ENCODE measurements around the gene NOM1.

The NOM1 gene

DNA sequence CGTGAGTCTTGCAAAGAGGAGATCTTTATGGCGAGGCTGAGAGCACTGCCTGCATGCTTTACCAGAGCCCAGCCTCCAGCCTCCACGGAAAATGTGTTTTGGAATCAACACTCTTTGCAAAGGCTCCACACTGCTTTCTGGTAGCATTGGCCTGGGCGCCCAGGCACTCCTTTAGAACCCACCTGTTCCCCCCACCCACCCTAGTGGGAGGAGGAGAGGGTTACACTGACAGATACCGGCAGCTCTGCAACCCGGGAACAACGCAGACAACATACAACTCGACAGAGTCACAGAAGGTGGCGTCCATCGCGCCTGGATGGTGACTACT, 66.5 kb downstream of the NOM1 start:
- TF ChIP-seq, protein P1, sequence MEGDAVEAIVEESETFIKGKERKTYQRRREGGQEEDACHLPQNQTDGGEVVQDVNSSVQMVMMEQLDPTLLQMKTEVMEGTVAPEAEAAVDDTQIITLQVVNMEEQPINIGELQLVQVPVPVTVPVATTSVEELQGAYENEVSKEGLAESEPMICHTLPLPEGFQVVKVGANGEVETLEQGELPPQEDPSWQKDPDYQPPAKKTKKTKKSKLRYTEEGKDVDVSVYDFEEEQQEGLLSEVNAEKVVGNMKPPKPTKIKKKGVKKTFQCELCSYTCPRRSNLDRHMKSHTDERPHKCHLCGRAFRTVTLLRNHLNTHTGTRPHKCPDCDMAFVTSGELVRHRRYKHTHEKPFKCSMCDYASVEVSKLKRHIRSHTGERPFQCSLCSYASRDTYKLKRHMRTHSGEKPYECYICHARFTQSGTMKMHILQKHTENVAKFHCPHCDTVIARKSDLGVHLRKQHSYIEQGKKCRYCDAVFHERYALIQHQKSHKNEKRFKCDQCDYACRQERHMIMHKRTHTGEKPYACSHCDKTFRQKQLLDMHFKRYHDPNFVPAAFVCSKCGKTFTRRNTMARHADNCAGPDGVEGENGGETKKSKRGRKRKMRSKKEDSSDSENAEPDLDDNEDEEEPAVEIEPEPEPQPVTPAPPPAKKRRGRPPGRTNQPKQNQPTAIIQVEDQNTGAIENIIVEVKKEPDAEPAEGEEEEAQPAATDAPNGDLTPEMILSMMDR (IDR thresholded peaks at IDR 0.05; ENCODE audit: insufficient read depth, low read length, poor library complexity, severe bottlenecking): no peak
- no peaks in the 10 kb centered on the region for H3K36me3 ChIP-seq (ENCODE audit: control insufficient read depth, insufficient read depth, low read length)
- no peaks in the 10 kb centered on the region; the same call in 1 of the 2 replicates for H3K27me3 ChIP-seq (replicated peaks; ENCODE audit: control insufficient read depth, insufficient read depth, low read length)
- H3K4me3 ChIP-seq (replicated peaks; ENCODE audit: low read depth, low read length): peak overlapping the region; percentile 25
- DNase-seq (ENCODE audit: extremely low read depth, insufficient read length): no peak

DNA sequence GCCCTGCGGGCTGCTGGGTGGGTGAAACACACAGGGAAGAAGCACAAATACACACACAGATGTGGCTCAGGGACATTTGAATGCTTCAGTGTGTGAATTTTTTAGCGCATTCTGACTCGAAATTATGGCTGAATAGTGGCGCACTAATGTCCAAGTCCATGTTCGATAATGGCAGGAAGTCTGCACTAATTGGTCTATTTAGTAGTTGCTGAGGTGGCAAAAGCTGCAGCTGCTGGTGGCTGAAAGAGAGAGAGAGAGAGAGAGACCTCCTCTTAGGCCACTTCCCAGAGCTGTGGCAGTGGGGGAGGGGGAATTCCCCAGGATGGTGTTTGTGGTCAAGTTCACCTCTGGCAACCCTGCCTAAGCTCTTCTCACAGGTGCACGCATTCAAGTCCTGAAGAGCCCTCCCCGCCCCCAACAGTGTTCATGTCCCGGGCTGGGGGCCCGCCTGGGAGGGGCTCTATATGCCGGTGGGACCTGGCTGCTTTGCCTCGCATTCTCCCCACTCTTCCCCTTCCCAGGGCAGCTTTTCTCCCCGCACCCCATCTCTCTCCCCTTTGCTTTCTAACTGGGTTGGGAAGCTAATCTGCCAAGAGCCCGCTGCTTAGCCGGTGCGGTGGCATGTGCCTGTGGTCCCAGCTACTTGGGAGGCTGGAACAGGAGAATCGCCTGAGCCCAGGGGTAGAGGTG, 67.0 kb downstream of the NOM1 start:
- no peaks in the 10 kb centered on the region for H3K36me3 ChIP-seq (ENCODE audit: control insufficient read depth, insufficient read depth, low read length)
- H3K4me3 ChIP-seq (replicated peaks; ENCODE audit: low read depth, low read length): peak overlapping the region; percentile 25
- DNase-seq (ENCODE audit: extremely low read depth, insufficient read length): peak; percentile 63
- H3K27me3 ChIP-seq (replicated peaks; ENCODE audit: control insufficient read depth, insufficient read depth, low read length): no peaks in the 10 kb centered on the region; the same call in 1 of the 2 replicates
- TF ChIP-seq, protein P1 (IDR thresholded peaks at IDR 0.05; ENCODE audit: insufficient read depth, low read length, poor library complexity, severe bottlenecking): no peak

DNA sequence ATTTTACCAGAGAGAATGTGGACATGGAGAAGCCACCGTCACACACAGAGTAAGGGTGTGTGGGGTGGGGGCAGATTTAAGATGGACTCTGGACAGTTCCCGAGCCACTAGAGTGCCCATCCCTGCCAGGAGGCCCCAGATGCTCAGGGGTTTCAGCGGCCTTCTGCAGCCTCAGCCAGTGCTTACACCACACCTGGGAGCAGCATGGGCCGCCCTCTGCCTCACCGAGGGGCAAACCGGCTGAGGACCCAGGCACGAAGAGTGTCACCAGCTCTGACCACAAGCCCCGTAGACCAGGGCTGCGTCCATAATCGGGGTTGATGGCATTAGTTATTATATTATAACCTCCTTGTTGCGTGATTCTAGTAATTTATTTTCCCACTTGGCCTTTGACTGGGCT, 67.6 kb downstream of the NOM1 start:
- no peak overlapping the region for H3K4me3 ChIP-seq (replicated peaks; ENCODE audit: low read depth, low read length)
- TF ChIP-seq, protein P1 (IDR thresholded peaks at IDR 0.05; ENCODE audit: insufficient read depth, low read length, poor library complexity, severe bottlenecking): no peak
- no peak for DNase-seq (ENCODE audit: extremely low read depth, insufficient read length)
- H3K27me3 ChIP-seq (replicated peaks; ENCODE audit: control insufficient read depth, insufficient read depth, low read length): no peaks in the 10 kb centered on the region; the same call in none of the 2 replicates
- H3K36me3 ChIP-seq (ENCODE audit: control insufficient read depth, insufficient read depth, low read length): no peaks in the 10 kb centered on the region

DNA sequence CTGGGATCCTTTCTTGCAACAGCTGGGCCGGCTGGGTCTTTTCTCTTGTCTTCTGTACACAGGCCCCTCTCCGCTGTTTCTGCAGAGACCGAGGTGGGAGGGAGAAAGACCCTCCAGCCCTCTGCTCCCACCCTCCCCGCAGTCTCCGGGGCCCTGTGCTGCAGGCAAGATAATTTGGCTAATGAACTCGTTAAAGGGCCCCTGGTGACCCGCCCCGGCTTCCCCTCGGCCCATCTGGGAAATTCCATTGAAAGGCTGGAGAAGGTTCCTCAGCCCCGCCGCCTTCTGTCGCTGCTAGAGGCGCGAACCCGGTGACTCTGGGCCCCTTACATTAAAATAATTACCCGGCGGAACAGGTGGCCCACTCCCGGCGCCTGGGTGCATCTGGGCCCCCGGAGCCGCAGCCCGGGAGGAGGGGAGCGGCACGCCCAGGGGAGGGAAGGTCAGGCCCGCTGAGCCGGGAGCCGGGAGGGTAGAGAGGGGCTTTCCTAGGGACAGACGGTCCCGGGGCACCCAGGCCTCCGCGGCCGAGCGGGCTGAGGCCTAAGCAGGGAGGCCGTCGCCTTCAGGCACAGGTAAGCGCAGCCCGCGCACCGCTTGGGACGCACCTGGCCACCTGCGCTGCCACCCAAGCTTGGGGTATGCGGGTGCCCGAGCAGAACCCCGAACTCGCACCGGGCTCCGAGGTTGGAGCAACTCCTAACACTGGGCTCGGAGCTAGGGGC, 68.3 kb downstream of the NOM1 start:
- Histone ChIP-seq H3K27me3 (replicated peaks; ENCODE audit: control insufficient read depth, insufficient read depth, low read length) (peaks cover 3% of the 10 kb centered on the region), H3K36me3 (ENCODE audit: control insufficient read depth, insufficient read depth, low read length) (no peaks in the 10 kb centered on the region), H3K4me3 (replicated peaks; ENCODE audit: low read depth, low read length) (no peak overlapping the region)
- DNase-seq (ENCODE audit: extremely low read depth, insufficient read length): no peak
- TF ChIP-seq, protein P1 (IDR thresholded peaks at IDR 0.05; ENCODE audit: insufficient read depth, low read length, poor library complexity, severe bottlenecking): no peak

DNA sequence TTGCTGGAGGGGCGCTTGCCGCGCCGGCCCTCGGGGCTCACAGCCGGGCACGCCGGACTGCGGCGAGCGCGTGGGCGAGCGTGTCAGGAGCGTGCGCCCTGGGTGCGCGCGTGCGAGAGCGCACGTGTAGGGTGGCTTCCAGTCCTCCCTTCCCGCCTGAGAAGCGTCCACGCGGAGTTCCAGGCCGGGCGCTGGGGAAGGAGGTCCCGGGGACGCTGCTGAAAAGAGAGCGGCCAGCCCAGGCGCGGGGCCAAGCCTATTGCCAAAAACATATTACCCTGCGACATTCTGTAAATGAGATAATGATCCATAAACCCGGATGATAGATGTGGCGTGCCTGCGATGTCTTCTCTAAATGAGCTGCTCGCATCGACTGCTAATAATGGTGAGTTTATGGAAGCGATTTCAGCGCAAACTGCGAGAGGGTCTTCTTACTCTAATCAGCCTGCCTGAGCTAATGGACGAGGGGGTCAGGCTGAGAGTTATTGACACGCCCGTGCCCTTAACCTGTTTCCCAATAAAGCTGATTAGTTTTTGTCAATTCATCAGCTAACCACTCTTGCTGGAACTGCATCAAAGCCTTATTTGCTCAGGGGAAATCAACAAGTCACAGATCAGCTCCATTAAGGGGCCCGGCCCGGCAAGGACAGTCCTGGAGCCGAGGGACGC, 69.0 kb downstream of the NOM1 start:
- Histone ChIP-seq H3K36me3 (ENCODE audit: control insufficient read depth, insufficient read depth, low read length) (no peaks in the 10 kb centered on the region), H3K4me3 (replicated peaks; ENCODE audit: low read depth, low read length) (no peak overlapping the region), H3K27me3 (replicated peaks; ENCODE audit: control insufficient read depth, insufficient read depth, low read length) (peaks cover 3% of the 10 kb centered on the region)
- TF ChIP-seq, protein P1 (IDR thresholded peaks at IDR 0.05; ENCODE audit: insufficient read depth, low read length, poor library complexity, severe bottlenecking): no peak
- no peak for DNase-seq (ENCODE audit: extremely low read depth, insufficient read length)
